ENCODE measurements around the gene ATP6V0B. TPM values are rescaled to one million over a fixed set of nuclear protein-coding genes. Genes with fewer than 3 reads are reported as not detected.

The ATP6V0B gene
- total RNA-seq, 1 donor from 2014 or later = 115 TPM

GRCh38 chr1:43936431-43937151 is 38.2 kb upstream of the ATP6V0B start:
- intact Hi-C loops (cut with DNase I) = no loop called here
- H3K9me3 ChIP-seq = no peaks in the 10 kb centered on the region
- DNase-seq (ENCODE audit: low spot score in 2 of 2) = no peak
- H3K36me3 ChIP-seq = no peaks in the 10 kb centered on the region
- peaks cover 8 to 19% of the 10 kb centered on the region in 2 donors for H3K4me1 ChIP-seq
- H3K4me3 ChIP-seq = peak overlapping the region; percentile 44 to 60
- peaks cover 7% of the 10 kb centered on the region for H3K27me3 ChIP-seq
- TF ChIP-seq CTCF (IDR thresholded peaks at IDR 0.05) = no peak
- no peak overlapping the region for H3K27ac ChIP-seq

DNA sequence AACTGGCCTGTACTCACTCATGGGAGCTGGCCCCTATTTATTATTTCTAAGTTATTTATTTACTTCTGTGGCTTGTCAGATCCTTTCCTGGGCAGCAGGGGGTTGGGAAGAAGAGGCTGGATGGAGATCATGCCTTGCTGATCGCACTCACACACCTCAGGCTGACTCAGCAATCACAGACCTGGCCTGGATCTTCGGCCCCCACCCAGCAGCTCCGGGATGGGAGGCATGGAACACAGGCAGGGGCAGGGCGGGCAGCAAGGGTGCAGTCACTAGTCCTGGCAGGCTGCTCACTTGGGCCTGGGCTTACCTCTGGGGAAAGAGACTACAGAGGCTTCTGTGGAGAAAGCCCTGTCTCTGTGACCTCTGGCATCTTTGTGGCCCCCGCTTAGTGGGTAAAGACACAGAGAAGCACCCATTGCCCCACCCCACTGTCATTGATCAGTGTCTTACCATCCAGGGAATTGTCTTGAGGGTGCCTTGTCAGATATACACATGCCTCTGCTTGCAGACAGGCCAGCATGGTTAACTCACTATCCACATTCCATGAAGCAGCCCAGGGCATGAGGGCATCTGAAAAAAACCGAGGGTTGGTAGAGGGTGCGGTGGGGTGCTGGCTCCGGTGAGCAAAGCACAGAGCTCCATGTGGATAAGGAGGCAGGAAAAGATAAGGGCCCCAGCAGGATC is 37.4 kb upstream of the ATP6V0B start:
- Histone ChIP-seq H3K36me3 (no peaks in the 10 kb centered on the region), H3K4me1 (peaks cover 8 to 19% of the 10 kb centered on the region in 2 donors), H3K9me3 (no peaks in the 10 kb centered on the region), H3K4me3 (no peak overlapping the region), H3K27me3 (peaks cover 7% of the 10 kb centered on the region), H3K27ac (no peak overlapping the region)
- intact Hi-C loops (cut with DNase I) = no loop called here
- TF ChIP-seq CTCF (IDR thresholded peaks at IDR 0.05) = no peak
- DNase-seq (ENCODE audit: low spot score in 2 of 2) = no peak

DNA sequence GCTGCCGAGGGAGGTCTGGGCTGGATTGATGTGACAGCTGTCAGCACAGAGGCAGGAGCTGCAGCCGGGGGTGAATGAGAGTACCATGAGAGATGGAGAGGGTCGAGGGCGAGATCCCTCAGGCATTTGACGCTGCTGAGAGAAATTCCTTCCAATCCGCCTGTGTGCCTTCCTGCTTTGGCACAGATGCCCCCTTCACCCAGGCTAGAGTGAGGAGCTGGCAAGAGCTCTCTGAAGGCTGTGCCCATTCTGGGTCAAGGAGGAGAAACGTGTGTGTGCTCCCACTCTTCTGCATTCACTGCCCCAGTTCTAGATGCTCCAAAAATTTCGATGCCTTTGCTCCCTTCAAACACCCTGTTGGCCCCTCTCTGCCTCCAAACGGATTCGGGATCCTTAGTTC is 36.4 kb upstream of the ATP6V0B start:
- Histone ChIP-seq H3K27ac (no peak overlapping the region), H3K36me3 (no peaks in the 10 kb centered on the region), H3K9me3 (no peaks in the 10 kb centered on the region), H3K4me3 (no peak overlapping the region), H3K27me3 (peaks cover 7% of the 10 kb centered on the region), H3K4me1 (peaks cover 6 to 14% of the 10 kb centered on the region in 2 donors)
- no peak for DNase-seq (ENCODE audit: low spot score in 2 of 2)
- intact Hi-C loops (cut with DNase I) = no loop called here
- TF ChIP-seq CTCF (IDR thresholded peaks at IDR 0.05) = no peak

- intact Hi-C loops (cut with DNase I) = no loop called here
- TF ChIP-seq CTCF (IDR thresholded peaks at IDR 0.05) = no peak
- Histone ChIP-seq H3K27ac (no peak overlapping the region), H3K4me1 (peaks cover 0 to 7% of the 10 kb centered on the region in 2 donors), H3K27me3 (peaks cover 1% of the 10 kb centered on the region), H3K36me3 (no peaks in the 10 kb centered on the region), H3K4me3 (no peak overlapping the region), H3K9me3 (no peaks in the 10 kb centered on the region)
- no peak for DNase-seq (ENCODE audit: low spot score in 2 of 2)
Measured at GRCh38 chr1:43938892-43939587, 35.7 kb upstream of the ATP6V0B start.

GRCh38 chr1:43942411-43942810 is 32.3 kb upstream of the ATP6V0B start:
- intact Hi-C loops (cut with DNase I) = no loop called here
- H3K4me1 ChIP-seq = peaks cover 2 to 14% of the 10 kb centered on the region in 2 donors
- no peaks in the 10 kb centered on the region for H3K27me3 ChIP-seq
- no peak overlapping the region for H3K27ac ChIP-seq
- DNase-seq (ENCODE audit: low spot score in 2 of 2) = no peak
- H3K9me3 ChIP-seq = no peaks in the 10 kb centered on the region
- no peak for TF ChIP-seq CTCF (IDR thresholded peaks at IDR 0.05)
- no peaks in the 10 kb centered on the region for H3K36me3 ChIP-seq
- H3K4me3 ChIP-seq = no peak overlapping the region
